HepG2 (cell line): ENCODE measurements around the gene DRC7. TPM values are rescaled to one million over a fixed set of nuclear protein-coding genes. Genes with fewer than 3 reads are reported as not detected.

ENCODE experiments used
- FOXP1 ChIP-seq, 2 experiments: fragments of 450-650 bp in 1 of 2; IDR thresholded peaks; 2 replicates each; pipeline ENCODE4 v1.6.1; 2017 to 2018; ENCODE audit warnings: antibody characterized with exemption in 1 of 2
- GPN1 ChIP-seq: sonication (generic); formaldehyde crosslinking; IDR thresholded peaks from 2 replicates; pipeline ENCODE4 v1.5.1; 2020; ENCODE audit warnings: missing genetic modification reagents, borderline replicate concordance
- HOXA3 ChIP-seq: sonication (generic); formaldehyde crosslinking; IDR thresholded peaks from 2 replicates; pipeline ENCODE4 v1.5.0; 2020; ENCODE audit warnings: missing genetic modification reagents
- KLF13 ChIP-seq: sonication (generic); formaldehyde crosslinking; IDR thresholded peaks from 2 replicates; pipeline ENCODE4 v1.4.0; 2020; ENCODE audit warnings: mild to moderate bottlenecking, missing genetic modification reagents
- MBNL3 ChIP-seq: fragments of 250-450 bp; sonication (Bioruptor Pico); conservative IDR thresholded peaks from 2 replicates; pipeline ENCODE4 v1.8.0; 2022; ENCODE audit warnings: mild to moderate bottlenecking, inconsistent platforms
- NFRKB ChIP-seq: fragments of 450-650 bp; IDR thresholded peaks from 2 replicates; pipeline ENCODE4 v1.6.1; 2017
- NR3C1 ChIP-seq: sonication (generic); formaldehyde crosslinking; IDR thresholded peaks from 2 replicates; pipeline ENCODE4 v1.4.0; 2020; ENCODE audit warnings: missing genetic modification reagents
- PRDM10 ChIP-seq: sonication (generic); formaldehyde crosslinking; IDR thresholded peaks from 2 replicates; pipeline ENCODE4 v1.4.0; 2020; ENCODE audit warnings: low read depth, missing genetic modification reagents
- RBM39 ChIP-seq: fragments of 200-400 bp; formaldehyde crosslinking; IDR thresholded peaks from one replicate; pipeline ENCODE4 v1.6.1; 2018; ENCODE audit warnings: antibody characterized with exemption, mild to moderate bottlenecking, low read depth, low read length; ENCODE audit not compliant: poor library complexity, severe bottlenecking
- REST ChIP-seq, 2 experiments: IDR thresholded peaks; 2 replicates each; pipeline ENCODE4 v1.6.1; 2011 to 2012; ENCODE audit warnings: low read length in 2 of 2, borderline replicate concordance in 1 of 2, low read depth in 1 of 2, mild to moderate bottlenecking in 1 of 2, moderate library complexity in 1 of 2
- WIZ ChIP-seq: sonication (generic); formaldehyde crosslinking; IDR thresholded peaks from 2 replicates; pipeline ENCODE4 v1.5.1; 2020; ENCODE audit warnings: mild to moderate bottlenecking, missing genetic modification reagents
- XRCC5 ChIP-seq: fragments of 200-400 bp; formaldehyde crosslinking; optimal IDR thresholded peaks from 2 replicates; pipeline ENCODE3; 2017; ENCODE audit warnings: mild to moderate bottlenecking, low read length
- ZBTB3 ChIP-seq: sonication (generic); formaldehyde crosslinking; IDR thresholded peaks from 2 replicates; pipeline ENCODE4 v1.4.0; 2020; ENCODE audit warnings: low read depth, mild to moderate bottlenecking, moderate library complexity, missing genetic modification reagents, borderline replicate concordance
- ZBTB38 ChIP-seq: sonication (generic); formaldehyde crosslinking; IDR thresholded peaks from 2 replicates; pipeline ENCODE4 v1.5.1; 2020; ENCODE audit warnings: mild to moderate bottlenecking, missing genetic modification reagents
- ZNF256 ChIP-seq: sonication (generic); formaldehyde crosslinking; conservative IDR thresholded peaks from 2 replicates; pipeline ENCODE4 v1.4.0; 2020; ENCODE audit warnings: missing genetic modification reagents
- ZNF264 ChIP-seq: sonication (generic); formaldehyde crosslinking; IDR thresholded peaks from 2 replicates; pipeline ENCODE4 v1.4.0; 2020; ENCODE audit warnings: missing genetic modification reagents
- ZNF543 ChIP-seq: sonication (generic); formaldehyde crosslinking; IDR thresholded peaks from 2 replicates; pipeline ENCODE4 v1.4.0; 2020; ENCODE audit warnings: mild to moderate bottlenecking, missing genetic modification reagents
- ZNF597 ChIP-seq: sonication (generic); formaldehyde crosslinking; IDR thresholded peaks from 2 replicates; pipeline ENCODE4 v1.5.0; 2020; ENCODE audit warnings: missing genetic modification reagents
- ZNF709 ChIP-seq: sonication (generic); formaldehyde crosslinking; IDR thresholded peaks from 2 replicates; pipeline ENCODE4 v1.5.0; 2020; ENCODE audit warnings: mild to moderate bottlenecking, missing genetic modification reagents
- ZNF839 ChIP-seq: sonication (generic); formaldehyde crosslinking; IDR thresholded peaks from 2 replicates; pipeline ENCODE4 v1.4.0; 2020; ENCODE audit warnings: missing genetic modification reagents, mild to moderate bottlenecking, borderline replicate concordance
- polyA plus RNA-seq, 8 experiments: library from polyadenylated mRNA; depleted of rRNA in 3 of 8; stranded (reverse) in 7 of 8; unstranded in 1 of 8; fragments of >200 nt; fragmentation: Illumina TruSeq in 4 of 8; extraction: Trizol in 4 of 8; gene quantifications; 2 replicates each; pipeline versions ENCODE4 v1.2.1 to v1.2.3, GENCODE V29; 2011 to 2016; ENCODE audit warnings: low read depth in 4 of 8, missing spikeins in 1 of 8, mixed read lengths in 1 of 8; ENCODE audit not compliant: insufficient read depth in 1 of 8
- total RNA-seq, 5 experiments: library from RNA; depleted of rRNA; stranded (reverse); fragments of >200 nt; fragmentation: Illumina TruSeq; extraction: Trizol; gene quantifications; 2 replicates each; pipeline ENCODE4 v1.2.3, GENCODE V29; 2016; ENCODE audit warnings: low read depth in 1 of 5
- TF ChIP-seq, protein P1 (sequence below): fragments of 450-650 bp; IDR thresholded peaks from 2 replicates; pipeline ENCODE4 v1.6.1; 2016

DRC7 gene
- total and polyA plus RNA-seq, 2 of the 13 experiments (the other 11 are each of a cell fraction or from before 2014, with no cell fraction given): 2.7 to 3.4 TPM

GRCh38 chr16:57699899-57700298 lies 5.3 kb downstream of the DRC7 start (continued):
- TF ChIP-seq, protein P1, sequence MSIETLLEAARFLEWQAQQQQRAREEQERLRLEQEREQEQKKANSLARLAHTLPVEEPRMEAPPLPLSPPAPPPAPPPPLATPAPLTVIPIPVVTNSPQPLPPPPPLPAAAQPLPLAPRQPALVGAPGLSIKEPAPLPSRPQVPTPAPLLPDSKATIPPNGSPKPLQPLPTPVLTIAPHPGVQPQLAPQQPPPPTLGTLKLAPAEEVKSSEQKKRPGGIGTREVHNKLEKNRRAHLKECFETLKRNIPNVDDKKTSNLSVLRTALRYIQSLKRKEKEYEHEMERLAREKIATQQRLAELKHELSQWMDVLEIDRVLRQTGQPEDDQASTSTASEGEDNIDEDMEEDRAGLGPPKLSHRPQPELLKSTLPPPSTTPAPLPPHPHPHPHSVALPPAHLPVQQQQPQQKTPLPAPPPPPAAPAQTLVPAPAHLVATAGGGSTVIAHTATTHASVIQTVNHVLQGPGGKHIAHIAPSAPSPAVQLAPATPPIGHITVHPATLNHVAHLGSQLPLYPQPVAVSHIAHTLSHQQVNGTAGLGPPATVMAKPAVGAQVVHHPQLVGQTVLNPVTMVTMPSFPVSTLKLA: no peak
- no peak for TF ChIP-seq GPN1
- no peak for TF ChIP-seq REST (IDR thresholded peaks at IDR 0.05; ENCODE audit: borderline replicate concordance in 1 of 2, low read depth in 1 of 2, low read length in 2 of 2)
- TF ChIP-seq NR3C1: no peak
- no peak for TF ChIP-seq ZNF597 (CRISPR knock-in tag)
- TF ChIP-seq ZNF543 (CRISPR knock-in tag): no peak
- TF ChIP-seq WIZ (CRISPR knock-in tag): no peak
- no peak for TF ChIP-seq FOXP1 (IDR thresholded peaks at IDR 0.05)
- TF ChIP-seq FOXP1 (CRISPR knock-in tag; IDR thresholded peaks at IDR 0.05): no peak
- TF ChIP-seq NFRKB: no peak
- TF ChIP-seq ZNF709 (CRISPR knock-in tag): no peak
- TF ChIP-seq ZBTB38 (CRISPR knock-in tag): no peak
- no peak for TF ChIP-seq RBM39
- no peak for TF ChIP-seq MBNL3 (CRISPR knock-in tag)
- TF ChIP-seq ZNF839: 0 out of 2 replicates have a peak, but pooled peaks have one; percentile 72
- TF ChIP-seq ZNF264 (CRISPR knock-in tag): no peak
- no peak; the same call in 1 of the 2 replicates for TF ChIP-seq KLF13 (CRISPR knock-in tag)
- TF ChIP-seq HOXA3 (CRISPR knock-in tag): 0 out of 2 replicates have a peak, but pooled peaks have one; percentile 8
- TF ChIP-seq ZBTB3 (CRISPR knock-in tag): no peak
- TF ChIP-seq XRCC5: no peak
- TF ChIP-seq ZNF256 (CRISPR knock-in tag): no peak
- TF ChIP-seq PRDM10 (CRISPR knock-in tag): no peak
